IPS-NIHi7 (cell line): ENCODE results near the gene CACNA2D2.

Source experiments
- DNase-seq: peaks from one replicate; pipeline ENCODE4 v3.0.0; 2012; ENCODE audit warnings: mixed read lengths; ENCODE audit errors: extremely low spot score

CACNA2D2 gene

GRCh38 chr3:50428007-50428633 lies 75.3 kb downstream of the CACNA2D2 start:
- DNase-seq: no peak

GRCh38 chr3:50427217-50427616 lies 76.2 kb downstream of the CACNA2D2 start:
- DNase-seq: no peak

- DNase-seq: no peak
Observed at GRCh38 chr3:50425911-50426310, 77.5 kb downstream of the CACNA2D2 start.

GRCh38 chr3:50423543-50423942 lies 79.9 kb downstream of the CACNA2D2 start:
- no peak for DNase-seq

GRCh38 chr3:50422153-50422552 lies 81.3 kb downstream of the CACNA2D2 start:
- no peak for DNase-seq

- no peak for DNase-seq
Observed at GRCh38 chr3:50419595-50420370, 83.7 kb downstream of the CACNA2D2 start.

- DNase-seq: peak; percentile 46
Observed at GRCh38 chr3:50418850-50419249, 84.6 kb downstream of the CACNA2D2 start.

GRCh38 chr3:50417637-50418033 lies 85.8 kb downstream of the CACNA2D2 start:
- no peak for DNase-seq

- DNase-seq: no peak
Observed at GRCh38 chr3:50416736-50417636, 86.4 kb downstream of the CACNA2D2 start.

GRCh38 chr3:50415816-50416215 lies 87.6 kb downstream of the CACNA2D2 start:
- no peak for DNase-seq

- peak; percentile 67 for DNase-seq
Observed at GRCh38 chr3:50415061-50415460, 88.4 kb downstream of the CACNA2D2 start.

- DNase-seq: no peak
Observed at GRCh38 chr3:50414616-50415015, 88.8 kb downstream of the CACNA2D2 start.

- DNase-seq: no peak
Observed at GRCh38 chr3:50412231-50412754, 91.1 kb downstream of the CACNA2D2 start.

GRCh38 chr3:50411229-50411628 lies 92.2 kb downstream of the CACNA2D2 start:
- DNase-seq: no peak

- no peak for DNase-seq
Observed at GRCh38 chr3:50410608-50411139, 92.8 kb downstream of the CACNA2D2 start.

GRCh38 chr3:50410185-50410584 lies 93.2 kb downstream of the CACNA2D2 start:
- DNase-seq: no peak

- DNase-seq: no peak
Observed at GRCh38 chr3:50408443-50408944, 94.9 kb downstream of the CACNA2D2 start.

- no peak for DNase-seq
Observed at GRCh38 chr3:50406487-50406886, 96.9 kb downstream of the CACNA2D2 start.

GRCh38 chr3:50405249-50405648 lies 98.2 kb downstream of the CACNA2D2 start:
- DNase-seq: peak; percentile 86

- no peak for DNase-seq
Observed at GRCh38 chr3:50401978-50402595, 101.3 kb downstream of the CACNA2D2 start.

- DNase-seq: no peak
Observed at GRCh38 chr3:50396502-50396901, 106.9 kb downstream of the CACNA2D2 start.
